SK-N-SH (cell line): ENCODE results near the gene ROBO1. TPM values are rescaled to one million over a fixed set of nuclear protein-coding genes. Genes with fewer than 3 reads are reported as not detected.

Experiments used
- CTCF ChIA-PET: fragments of 300-600, 350-600 bp; formaldehyde crosslinking; extraction: SDS; loops from one replicate; lab custom pipeline; 2021; lab: Yijun Ruan, JAX
- POLR2A ChIA-PET: fragments of 350-600 bp; sonication (Branson Sonifier 250); formaldehyde crosslinking; extraction: SDS; loops from one replicate; lab custom pipeline; 2020; ENCODE audit warnings: antibody characterized with exemption, inconsistent platforms; lab: Yijun Ruan, JAX
- DNase-seq: peaks from one replicate; pipeline ENCODE4 v3.0.0; 2012
- H2AFZ ChIP-seq: fragments of 200-600 bp; sonication (generic); 2 replicates; pipeline ENCODE4 v1.8.1; 2016; ENCODE audit warnings: antibody characterized with exemption, mild to moderate bottlenecking, low read depth
- H3F3A ChIP-seq: fragments of 200-600 bp; sonication (generic); replicated peaks from 2 replicates; pipeline ENCODE3; 2016; ENCODE audit warnings: antibody characterized with exemption, mild to moderate bottlenecking; ENCODE audit not compliant: insufficient read depth
- H3K27ac ChIP-seq, 2 experiments: fragments of 200-500 bp in 1 of 2; fragments of 200-600 bp in 1 of 2; sonication (Bioruptor generic) in 1 of 2; sonication (generic), shearing (Covaris generic) in 1 of 2; 2 replicates each; pipeline versions ENCODE4 v1.5.1 to v1.6.1; 2014 to 2016; ENCODE audit warnings: low read depth in 2 of 2, inconsistent platforms in 1 of 2, low read length in 1 of 2, mild to moderate bottlenecking in 1 of 2, mixed read lengths in 1 of 2
- H3K27me3 ChIP-seq: fragments of 200-600 bp; sonication (generic), shearing (Covaris generic); 2 replicates; pipeline ENCODE4 v1.6.1; 2016; ENCODE audit warnings: mixed run types; ENCODE audit not compliant: insufficient read depth
- H3K36me3 ChIP-seq, 2 experiments: fragments of 200-500 bp in 1 of 2; fragments of 200-600 bp in 1 of 2; sonication (Bioruptor generic) in 1 of 2; sonication (generic) in 1 of 2; replicated peaks in 1 of 2; 2 replicates each; pipeline versions ENCODE3 to v1.5.1; 2014 to 2016; ENCODE audit warnings: low read length in 1 of 2, mild to moderate bottlenecking in 1 of 2; ENCODE audit not compliant: insufficient read depth in 2 of 2, control insufficient read depth in 1 of 2
- H3K4me1 ChIP-seq, 2 experiments: fragments of 200-500 bp in 1 of 2; fragments of 200-600 bp in 1 of 2; sonication (Bioruptor generic) in 1 of 2; sonication (generic), shearing (Covaris generic) in 1 of 2; 2 replicates each; pipeline versions ENCODE4 v1.5.1 to v1.6.1; 2014 to 2016; ENCODE audit warnings: low read depth in 1 of 2, low read length in 1 of 2, mixed run types in 1 of 2; ENCODE audit not compliant: insufficient read depth in 2 of 2, control insufficient read depth in 1 of 2
- H3K4me2 ChIP-seq: fragments of 200-600 bp; sonication (generic), shearing (Covaris generic); 2 replicates; pipeline ENCODE4 v1.6.1; 2017; ENCODE audit warnings: mixed run types
- H3K4me3 ChIP-seq, 2 experiments: fragments of 200-500 bp in 1 of 2; fragments of 200-600 bp in 1 of 2; sonication (Bioruptor generic) in 1 of 2; sonication (generic), shearing (Covaris generic) in 1 of 2; 2 replicates each; pipeline versions ENCODE4 v1.5.1 to v1.8.1; 2014 to 2016; ENCODE audit warnings: low read depth in 2 of 2, inconsistent platforms in 1 of 2, low read length in 1 of 2, mild to moderate bottlenecking in 1 of 2, mixed read lengths in 1 of 2, moderate library complexity in 1 of 2
- H3K79me2 ChIP-seq: fragments of 200-600 bp; sonication (generic); 2 replicates; pipeline ENCODE4 v1.8.1; 2017; ENCODE audit warnings: mild to moderate bottlenecking; ENCODE audit not compliant: insufficient read depth
- H3K9ac ChIP-seq: fragments of 200-600 bp; sonication (generic); 2 replicates; pipeline ENCODE4 v1.6.1; 2017; ENCODE audit warnings: mixed run types
- H3K9me2 ChIP-seq: fragments of 200-600 bp; sonication (generic); 2 replicates; pipeline ENCODE4 v1.6.1; 2017; ENCODE audit warnings: mixed run types
- H3K9me3 ChIP-seq: fragments of 200-600 bp; sonication (generic); 2 replicates; pipeline ENCODE4 v1.6.1; 2017; ENCODE audit warnings: mixed run types, mild to moderate bottlenecking, moderate library complexity
- H4K20me1 ChIP-seq: fragments of 200-600 bp; sonication (generic); 2 replicates; pipeline ENCODE4 v1.6.1; 2017; ENCODE audit warnings: mild to moderate bottlenecking, mixed run types; ENCODE audit not compliant: insufficient read depth
- CHD2 ChIP-seq: fragments of 150-350 bp; IDR thresholded peaks from 2 replicates; pipeline ENCODE4 v1.6.1; 2018; ENCODE audit warnings: low read length; ENCODE audit not compliant: partially characterized antibody
- ELF1 ChIP-seq: IDR thresholded peaks from 2 replicates; pipeline ENCODE4 v1.4.0; 2012
- EZH2phosphoT487 ChIP-seq: fragments of 200-600 bp; sonication (generic); IDR thresholded peaks from 2 replicates; pipeline ENCODE4 v1.6.1; 2017; ENCODE audit warnings: low read depth, mixed run types, mild to moderate bottlenecking, antibody characterized with exemption, moderate library complexity, borderline replicate concordance
- FOSL2 ChIP-seq: IDR thresholded peaks from 2 replicates; pipeline ENCODE4 v1.4.0; 2012; ENCODE audit warnings: low read depth, mild to moderate bottlenecking, moderate library complexity, borderline replicate concordance
- FOXJ3 ChIP-seq: sonication (generic); formaldehyde crosslinking; IDR thresholded peaks from 2 replicates; pipeline ENCODE4 v1.5.1; 2020; ENCODE audit warnings: mild to moderate bottlenecking, missing genetic modification reagents
- FOXM1 ChIP-seq: IDR thresholded peaks from 2 replicates; pipeline ENCODE4 v1.4.0; 2012; ENCODE audit warnings: low read depth, mild to moderate bottlenecking
- GABPA ChIP-seq: IDR thresholded peaks from 2 replicates; pipeline ENCODE4 v1.4.0; 2012; ENCODE audit warnings: low read depth, mild to moderate bottlenecking
- GATA2 ChIP-seq: sonication (generic); formaldehyde crosslinking; IDR thresholded peaks from 2 replicates; pipeline ENCODE4 v1.5.0; 2020; ENCODE audit warnings: mild to moderate bottlenecking, missing genetic modification reagents
- JUND ChIP-seq: IDR thresholded peaks from 2 replicates; pipeline ENCODE4 v1.4.0; 2012
- NFIC ChIP-seq: IDR thresholded peaks from 2 replicates; pipeline ENCODE4 v1.4.0; 2012; ENCODE audit warnings: borderline replicate concordance
- RAD21 ChIP-seq: IDR thresholded peaks from 2 replicates; pipeline ENCODE4 v1.6.1; 2012; ENCODE audit warnings: mild to moderate bottlenecking, low read length
- RFX5 ChIP-seq: IDR thresholded peaks from 2 replicates; pipeline ENCODE4 v1.6.1; 2012; ENCODE audit warnings: mild to moderate bottlenecking, improper control_type of control experiment, low read length
- SIN3A ChIP-seq: IDR thresholded peaks from 2 replicates; pipeline ENCODE4 v1.6.1; 2012; ENCODE audit warnings: low read depth, mild to moderate bottlenecking, low read length, moderate library complexity, borderline replicate concordance
- TCF12 ChIP-seq: IDR thresholded peaks from 2 replicates; pipeline ENCODE4 v1.4.0; 2012
- TEAD4 ChIP-seq: IDR thresholded peaks from 2 replicates; pipeline ENCODE4 v1.4.0; 2012; ENCODE audit warnings: mild to moderate bottlenecking, borderline replicate concordance; ENCODE audit not compliant: insufficient read depth
- WGBS: methylation state at CpG from one replicate; pipeline ENCODE4 v1.1.6; 2017; ENCODE audit warnings: low lambda C conversion rate; 5-methylcytosine and 5-hydroxymethylcytosine counted together
- polyA plus RNA-seq, 3 experiments: library from polyadenylated mRNA; depleted of rRNA; stranded (reverse); fragments of >200 nt; gene quantifications; 2 replicates each; pipeline ENCODE4 v1.2.3, GENCODE V29; 2012
- TF ChIP-seq, protein P1 (sequence below): IDR thresholded peaks from 2 replicates; pipeline ENCODE4 v1.4.0; 2012; ENCODE audit warnings: low read depth
- TF ChIP-seq, protein P2 (sequence below): IDR thresholded peaks from 2 replicates; pipeline ENCODE4 v1.4.0; 2012; ENCODE audit warnings: low read depth, borderline replicate concordance
- TF ChIP-seq, protein P3 (sequence below): fragments of 150-350 bp; IDR thresholded peaks from 2 replicates; pipeline ENCODE4 v1.6.1; 2017; ENCODE audit warnings: antibody characterized with exemption, low read length, low read depth, borderline replicate concordance
- TF ChIP-seq, protein P4 (sequence below): fragments of 150-350 bp; IDR thresholded peaks from 2 replicates; pipeline ENCODE4 v1.6.1; 2016; ENCODE audit warnings: mild to moderate bottlenecking, low read depth, low read length

The ROBO1 gene
- polyA plus RNA-seq, 1 of the 3 experiments (the other 2 are of a cell fraction) = 22.7 TPM

DNA sequence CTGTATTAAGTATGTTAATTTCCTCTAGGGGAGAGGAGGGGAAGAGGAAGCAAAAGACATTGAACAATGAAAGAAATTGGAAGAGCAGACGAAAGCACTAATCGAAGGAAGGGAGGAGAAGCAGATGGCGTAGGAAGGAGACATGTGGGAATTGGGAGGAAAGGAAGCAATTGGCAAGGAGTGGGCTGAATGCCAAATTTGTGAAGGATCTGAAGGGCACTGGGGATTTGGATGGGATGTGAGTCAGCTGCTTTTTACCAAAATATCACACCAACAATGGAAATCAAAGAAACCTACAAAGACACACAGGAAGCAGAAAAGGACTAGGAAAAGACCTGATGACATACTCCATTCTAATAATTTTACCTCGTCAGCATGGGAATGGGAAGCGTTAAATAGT is 1029.8 kb downstream of the ROBO1 start:
- no peak overlapping the region for H2AFZ ChIP-seq
- H4K20me1 ChIP-seq = no peaks in the 10 kb centered on the region
- no peak overlapping the region for H3K9ac ChIP-seq
- H3K9me3 ChIP-seq = 0 out of 2 replicates have a peak, but pooled peaks cover 12% of the 10 kb centered on the region
- 87% methylated on average over 5 of the region's 5 CpGs for WGBS
- peaks cover 4% of the 10 kb centered on the region; the same call in 1 of the 2 replicates for H3K79me2 ChIP-seq
- POLR2A ChIA-PET = no interaction called here
- H3K4me2 ChIP-seq = no peak overlapping the region
- no peak for DNase-seq
- H3K9me2 ChIP-seq = no peaks in the 10 kb centered on the region
- H3K27me3 ChIP-seq = no peaks in the 10 kb centered on the region
- TF ChIP-seq, protein P1, sequence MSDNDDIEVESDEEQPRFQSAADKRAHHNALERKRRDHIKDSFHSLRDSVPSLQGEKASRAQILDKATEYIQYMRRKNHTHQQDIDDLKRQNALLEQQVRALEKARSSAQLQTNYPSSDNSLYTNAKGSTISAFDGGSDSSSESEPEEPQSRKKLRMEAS = no peak
- TF ChIP-seq ELF1 = no peak
- TF ChIP-seq, protein P2, sequence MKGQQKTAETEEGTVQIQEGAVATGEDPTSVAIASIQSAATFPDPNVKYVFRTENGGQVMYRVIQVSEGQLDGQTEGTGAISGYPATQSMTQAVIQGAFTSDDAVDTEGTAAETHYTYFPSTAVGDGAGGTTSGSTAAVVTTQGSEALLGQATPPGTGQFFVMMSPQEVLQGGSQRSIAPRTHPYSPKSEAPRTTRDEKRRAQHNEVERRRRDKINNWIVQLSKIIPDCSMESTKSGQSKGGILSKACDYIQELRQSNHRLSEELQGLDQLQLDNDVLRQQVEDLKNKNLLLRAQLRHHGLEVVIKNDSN = no peak
- 0 out of 2 replicates have a peak, but pooled peaks have one; percentile 4 for TF ChIP-seq TCF12
- no peak for TF ChIP-seq EZH2phosphoT487
- no peak for TF ChIP-seq JUND
- TF ChIP-seq, protein P3, sequence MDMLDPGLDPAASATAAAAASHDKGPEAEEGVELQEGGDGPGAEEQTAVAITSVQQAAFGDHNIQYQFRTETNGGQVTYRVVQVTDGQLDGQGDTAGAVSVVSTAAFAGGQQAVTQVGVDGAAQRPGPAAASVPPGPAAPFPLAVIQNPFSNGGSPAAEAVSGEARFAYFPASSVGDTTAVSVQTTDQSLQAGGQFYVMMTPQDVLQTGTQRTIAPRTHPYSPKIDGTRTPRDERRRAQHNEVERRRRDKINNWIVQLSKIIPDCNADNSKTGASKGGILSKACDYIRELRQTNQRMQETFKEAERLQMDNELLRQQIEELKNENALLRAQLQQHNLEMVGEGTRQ = no peak
- peak; percentile 34; the same call in 1 of the 2 replicates for TF ChIP-seq NFIC
- no peak for TF ChIP-seq FOXJ3 (CRISPR knock-in tag)
- TF ChIP-seq SIN3A = no peak
- TF ChIP-seq, protein P4, sequence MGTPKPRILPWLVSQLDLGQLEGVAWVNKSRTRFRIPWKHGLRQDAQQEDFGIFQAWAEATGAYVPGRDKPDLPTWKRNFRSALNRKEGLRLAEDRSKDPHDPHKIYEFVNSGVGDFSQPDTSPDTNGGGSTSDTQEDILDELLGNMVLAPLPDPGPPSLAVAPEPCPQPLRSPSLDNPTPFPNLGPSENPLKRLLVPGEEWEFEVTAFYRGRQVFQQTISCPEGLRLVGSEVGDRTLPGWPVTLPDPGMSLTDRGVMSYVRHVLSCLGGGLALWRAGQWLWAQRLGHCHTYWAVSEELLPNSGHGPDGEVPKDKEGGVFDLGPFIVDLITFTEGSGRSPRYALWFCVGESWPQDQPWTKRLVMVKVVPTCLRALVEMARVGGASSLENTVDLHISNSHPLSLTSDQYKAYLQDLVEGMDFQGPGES = no peak
- no peak for TF ChIP-seq RFX5
- TF ChIP-seq RAD21 = no peak
- TF ChIP-seq FOSL2 = no peak
- H3K36me3 ChIP-seq = peaks cover 0 to 6% of the 10 kb centered on the region in 2 experiments
- peaks cover 23% of the 10 kb centered on the region for H3F3A ChIP-seq
- no peak overlapping the region for H3K27ac ChIP-seq
- CTCF ChIA-PET = no interaction called here
- no peak overlapping the region for H3K4me3 ChIP-seq
- peaks cover 8 to 18% of the 10 kb centered on the region in 2 experiments; a peak in 3 of 4 replicates for H3K4me1 ChIP-seq

DNA sequence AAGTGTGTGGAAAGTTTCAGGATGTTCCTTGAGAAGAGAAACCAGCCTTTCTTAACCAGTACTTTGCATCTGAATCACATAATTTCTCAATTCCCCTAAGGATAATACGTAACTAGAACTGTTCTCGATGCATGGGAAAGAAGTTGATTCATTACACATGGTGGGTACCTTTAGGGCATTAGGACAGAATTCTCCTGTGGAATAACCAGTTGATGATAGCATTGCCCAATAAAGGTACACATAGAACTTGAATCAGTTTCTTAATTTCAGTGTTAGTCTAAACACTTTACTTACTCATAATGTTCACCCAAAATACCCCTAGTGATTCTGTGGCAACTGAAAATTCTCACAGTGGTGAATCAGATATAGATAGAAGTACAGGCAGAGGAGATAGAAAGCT is 1030.9 kb downstream of the ROBO1 start:
- H3K36me3 ChIP-seq = peaks cover 0 to 5% of the 10 kb centered on the region in 2 experiments
- H3K4me2 ChIP-seq = no peak overlapping the region
- peaks cover 23% of the 10 kb centered on the region for H3F3A ChIP-seq
- H3K9me2 ChIP-seq = no peaks in the 10 kb centered on the region
- WGBS = 91% methylated on average over 2 of the region's 2 CpGs
- H3K9me3 ChIP-seq = 0 out of 2 replicates have a peak, but pooled peaks cover 10% of the 10 kb centered on the region
- H3K4me1 ChIP-seq = peaks cover 15 to 18% of the 10 kb centered on the region in 2 experiments; a peak in 3 of 4 replicates
- no peaks in the 10 kb centered on the region for H4K20me1 ChIP-seq
- no peak overlapping the region for H2AFZ ChIP-seq
- CTCF ChIA-PET = no interaction called here
- H3K4me3 ChIP-seq = no peak overlapping the region
- H3K9ac ChIP-seq = no peak overlapping the region
- TF ChIP-seq CHD2 (no peak), TEAD4 (no peak), RFX5 (no peak), GATA2 (CRISPR knock-in tag) (no peak), FOXM1 (no peak), GABPA (no peak)
- H3K79me2 ChIP-seq = peaks cover 4% of the 10 kb centered on the region; the same call in 1 of the 2 replicates
- POLR2A ChIA-PET = no interaction called here
- no peak for DNase-seq
- H3K27me3 ChIP-seq = no peaks in the 10 kb centered on the region
- no peak overlapping the region for H3K27ac ChIP-seq
